Osteoblast (primary cell): ENCODE results near the gene TFDP2. TPM values are rescaled to one million over a fixed set of nuclear protein-coding genes. Genes with fewer than 3 reads are reported as not detected.
A peak's percentile ranks its signal among the peaks of the same experiment; 100 is the strongest.

Source experiments
- DNase-seq: peaks from one replicate; pipeline ENCODE4 v3.0.0; 2011; ENCODE audit warnings: low spot score, mixed read lengths; ENCODE audit not compliant: insufficient read length; ENCODE audit errors: missing footprints
- H2AFZ ChIP-seq: 2 replicates; pipeline ENCODE4 v1.6.0; 2011; ENCODE audit warnings: mild to moderate bottlenecking, low read length
- H3K27ac ChIP-seq: 2 replicates; pipeline ENCODE4 v1.5.1; 2011; ENCODE audit warnings: mild to moderate bottlenecking, low read depth, low read length, moderate library complexity
- H3K27me3 ChIP-seq: 2 replicates; pipeline ENCODE4 v1.6.0; 2012; ENCODE audit warnings: mild to moderate bottlenecking, control low read depth, inconsistent platforms, low read length, moderate library complexity; ENCODE audit not compliant: insufficient read depth
- H3K36me3 ChIP-seq: 2 replicates; pipeline ENCODE4 v1.5.1; 2011; ENCODE audit warnings: mild to moderate bottlenecking, low read length, control low read depth, moderate library complexity; ENCODE audit not compliant: insufficient read depth
- H3K4me1 ChIP-seq: 2 replicates; pipeline ENCODE4 v1.5.1; 2011; ENCODE audit warnings: mild to moderate bottlenecking, low read length, control low read depth, moderate library complexity; ENCODE audit not compliant: insufficient read depth
- H3K4me2 ChIP-seq: 2 replicates; pipeline ENCODE4 v1.6.0; 2011; ENCODE audit warnings: mild to moderate bottlenecking, low read length; ENCODE audit not compliant: insufficient read depth
- H3K4me3 ChIP-seq: fragments of 200-600 bp; sonication (generic); 3 replicates; pipeline ENCODE4 v1.5.1; 2012; ENCODE audit warnings: mild to moderate bottlenecking, low read length, inconsistent platforms; ENCODE audit not compliant: insufficient read depth
- H3K79me2 ChIP-seq: 2 replicates; pipeline ENCODE4 v1.6.0; 2012; ENCODE audit warnings: mild to moderate bottlenecking, low read length, control low read depth, inconsistent platforms; ENCODE audit not compliant: insufficient read depth
- H3K9me3 ChIP-seq: 2 replicates; pipeline ENCODE4 v1.5.1; 2011; ENCODE audit warnings: low read depth, low read length, control low read depth
- H4K20me1 ChIP-seq: 2 replicates; pipeline ENCODE4 v1.6.0; 2012; ENCODE audit warnings: mild to moderate bottlenecking, low read length, control low read depth; ENCODE audit not compliant: insufficient read depth
- total RNA-seq: library from RNA; depleted of rRNA; stranded (reverse); fragments of >200 nt; gene quantifications from 2 replicates; pipeline ENCODE4 v1.2.3, GENCODE V29; 2012
- TF ChIP-seq, protein P1 (sequence below): IDR thresholded peaks from 2 replicates; pipeline ENCODE4 v1.5.1; 2011; ENCODE audit warnings: mild to moderate bottlenecking, low read depth, low read length, moderate library complexity; ENCODE audit errors: extremely low read depth

TFDP2 gene
- total RNA-seq, 1 donor: 41.6 TPM

DNA sequence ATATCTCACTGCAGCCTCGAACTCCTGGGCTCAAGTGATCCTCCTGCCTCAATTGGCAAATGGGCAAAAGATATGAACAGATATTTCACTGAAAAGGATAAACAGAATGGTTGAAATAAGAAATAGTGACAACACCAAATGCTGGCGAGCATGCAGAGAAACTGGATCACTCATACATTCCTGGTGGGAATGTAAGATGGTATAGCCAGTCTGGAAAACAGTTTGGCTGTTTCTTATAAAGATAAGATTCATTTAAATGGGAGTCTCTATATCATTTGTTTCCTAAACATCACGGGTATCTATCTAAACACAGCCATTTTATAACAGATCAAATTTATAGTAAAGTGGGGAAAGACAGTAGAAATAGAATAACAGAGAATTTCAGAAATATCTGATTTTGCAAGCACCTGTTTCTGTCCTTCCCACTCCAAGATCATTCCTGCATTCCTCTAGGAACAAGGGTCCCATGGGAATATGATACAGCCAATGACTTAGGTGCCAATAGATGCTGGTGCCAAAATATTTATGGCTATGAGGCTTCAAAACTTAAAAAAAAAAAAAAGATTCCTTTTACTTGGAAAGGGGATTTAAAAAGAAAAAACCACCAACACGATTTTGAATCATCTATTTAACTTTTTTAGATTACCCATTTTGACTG is 9.9 kb upstream of the TFDP2 start:
- Histone ChIP-seq H3K4me1 (no peaks in the 10 kb centered on the region), H3K36me3 (no peaks in the 10 kb centered on the region), H3K4me3 (no peak overlapping the region), H4K20me1 (no peaks in the 10 kb centered on the region), H2AFZ (no peak overlapping the region), H3K79me2 (no peaks in the 10 kb centered on the region), H3K4me2 (no peak overlapping the region), H3K27ac (no peak overlapping the region), H3K9me3 (no peaks in the 10 kb centered on the region), H3K27me3 (no peaks in the 10 kb centered on the region)
- TF ChIP-seq, protein P1, sequence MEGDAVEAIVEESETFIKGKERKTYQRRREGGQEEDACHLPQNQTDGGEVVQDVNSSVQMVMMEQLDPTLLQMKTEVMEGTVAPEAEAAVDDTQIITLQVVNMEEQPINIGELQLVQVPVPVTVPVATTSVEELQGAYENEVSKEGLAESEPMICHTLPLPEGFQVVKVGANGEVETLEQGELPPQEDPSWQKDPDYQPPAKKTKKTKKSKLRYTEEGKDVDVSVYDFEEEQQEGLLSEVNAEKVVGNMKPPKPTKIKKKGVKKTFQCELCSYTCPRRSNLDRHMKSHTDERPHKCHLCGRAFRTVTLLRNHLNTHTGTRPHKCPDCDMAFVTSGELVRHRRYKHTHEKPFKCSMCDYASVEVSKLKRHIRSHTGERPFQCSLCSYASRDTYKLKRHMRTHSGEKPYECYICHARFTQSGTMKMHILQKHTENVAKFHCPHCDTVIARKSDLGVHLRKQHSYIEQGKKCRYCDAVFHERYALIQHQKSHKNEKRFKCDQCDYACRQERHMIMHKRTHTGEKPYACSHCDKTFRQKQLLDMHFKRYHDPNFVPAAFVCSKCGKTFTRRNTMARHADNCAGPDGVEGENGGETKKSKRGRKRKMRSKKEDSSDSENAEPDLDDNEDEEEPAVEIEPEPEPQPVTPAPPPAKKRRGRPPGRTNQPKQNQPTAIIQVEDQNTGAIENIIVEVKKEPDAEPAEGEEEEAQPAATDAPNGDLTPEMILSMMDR: no peak
- no peak for DNase-seq

DNA sequence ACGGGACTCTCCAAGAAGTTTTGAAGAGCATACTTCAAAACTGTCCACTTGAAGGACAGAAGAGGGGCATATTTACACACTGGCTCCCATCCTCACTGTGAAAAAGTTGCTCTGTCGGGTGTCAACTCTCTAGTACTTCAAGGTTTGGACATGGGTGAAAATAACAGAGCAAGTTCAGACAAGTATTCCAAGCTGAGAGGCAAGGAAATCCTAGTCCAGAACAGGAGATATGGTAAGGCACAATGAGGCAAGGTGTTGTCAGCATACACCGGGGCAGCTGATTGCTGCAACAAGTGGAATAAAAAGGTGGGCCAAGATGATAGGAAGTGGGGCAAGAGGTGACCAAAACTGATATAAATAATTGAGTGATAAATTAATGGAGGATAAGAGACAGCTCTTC is 4.8 kb upstream of the TFDP2 start:
- Histone ChIP-seq H3K9me3 (no peaks in the 10 kb centered on the region), H3K4me3 (no peak overlapping the region), H3K36me3 (no peaks in the 10 kb centered on the region), H3K4me1 (peaks cover 4% of the 10 kb centered on the region), H2AFZ (no peak overlapping the region), H3K4me2 (no peak overlapping the region), H4K20me1 (no peaks in the 10 kb centered on the region), H3K27ac (no peak overlapping the region), H3K27me3 (no peaks in the 10 kb centered on the region), H3K79me2 (no peaks in the 10 kb centered on the region)
- no peak for DNase-seq
- TF ChIP-seq, protein P1: no peak

DNA sequence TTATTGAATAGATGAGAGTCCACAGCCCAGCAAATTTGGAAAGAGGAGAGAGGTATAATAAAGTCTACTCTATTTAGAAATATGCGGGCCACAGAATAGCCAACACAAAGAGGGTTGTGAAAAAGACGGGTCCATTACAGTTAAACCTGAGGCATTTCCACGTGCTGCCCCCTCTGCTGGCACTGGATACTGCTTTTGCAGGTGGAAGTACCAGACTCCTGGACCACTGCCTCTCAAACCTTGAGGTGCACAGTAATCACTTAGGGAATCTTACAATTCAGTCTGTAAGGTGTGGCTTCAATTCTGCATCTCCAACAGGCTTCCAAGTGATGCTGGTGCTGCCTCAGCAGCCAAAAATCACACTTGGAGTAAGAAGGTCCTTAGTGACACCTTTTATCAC is 3.0 kb upstream of the TFDP2 start:
- Histone ChIP-seq H3K36me3 (no peaks in the 10 kb centered on the region), H4K20me1 (no peaks in the 10 kb centered on the region), H3K4me1 (peaks cover 9% of the 10 kb centered on the region), H3K79me2 (peaks cover 5% of the 10 kb centered on the region), H3K4me3 (no peak overlapping the region), H3K27me3 (no peaks in the 10 kb centered on the region), H3K27ac (no peak overlapping the region), H2AFZ (no peak overlapping the region), H3K4me2 (no peak overlapping the region), H3K9me3 (no peaks in the 10 kb centered on the region)
- peak; percentile 58 for DNase-seq
- TF ChIP-seq, protein P1: peak; percentile 12

DNA sequence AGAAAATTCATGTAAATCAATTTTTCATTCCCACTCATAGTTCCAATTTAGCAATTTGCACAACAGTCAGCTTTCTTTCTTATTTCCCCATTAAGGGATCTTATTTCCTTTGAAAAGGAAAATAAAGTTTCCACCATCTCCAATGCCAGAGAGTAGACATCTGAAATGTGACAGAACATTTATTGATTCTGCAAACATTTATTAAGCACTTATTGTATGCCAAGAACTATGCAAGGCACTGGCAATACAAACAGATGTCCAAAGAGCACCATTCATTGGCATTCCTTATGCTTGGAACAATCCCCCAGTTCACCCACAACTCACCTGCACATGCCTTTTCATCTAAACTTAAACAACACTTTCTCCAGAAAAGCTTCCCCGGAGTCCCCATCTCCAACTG is 2.5 kb upstream of the TFDP2 start:
- H4K20me1 ChIP-seq: no peaks in the 10 kb centered on the region
- H3K36me3 ChIP-seq: no peaks in the 10 kb centered on the region
- peaks cover 6% of the 10 kb centered on the region for H3K79me2 ChIP-seq
- TF ChIP-seq, protein P1: no peak
- H2AFZ ChIP-seq: no peak overlapping the region
- H3K9me3 ChIP-seq: no peaks in the 10 kb centered on the region
- H3K27me3 ChIP-seq: no peaks in the 10 kb centered on the region
- no peak overlapping the region for H3K4me3 ChIP-seq
- H3K4me1 ChIP-seq: peaks cover 9% of the 10 kb centered on the region
- DNase-seq: peak; percentile 44
- no peak overlapping the region for H3K27ac ChIP-seq
- H3K4me2 ChIP-seq: no peak overlapping the region
